ENCODE data around the gene GPR101. TPM values are rescaled to one million over a fixed set of nuclear protein-coding genes. Genes with fewer than 3 reads are reported as not detected.

Gene GPR101
- polyA plus RNA-seq, 1 donor (not counting 4 experiments of a cell fraction or from before 2014, with no cell fraction given) = not detected

- DNase-seq (ENCODE audit: low read depth, low spot score) = no peak
- H3K4me1 ChIP-seq (ENCODE audit: control insufficient read depth, extremely low read depth, insufficient read depth, low read length) = no peaks in the 10 kb centered on the region
- no peaks in the 10 kb centered on the region for H4K20me1 ChIP-seq (ENCODE audit: control insufficient read depth, extremely low read depth, insufficient read depth, low read length)
- no peaks in the 10 kb centered on the region for H3K27me3 ChIP-seq (ENCODE audit: control insufficient read depth, extremely low read depth, insufficient read depth, low read length)
- FAIRE-seq = no peak
- TF ChIP-seq EZH2 (IDR thresholded peaks at IDR 0.05; ENCODE audit: low read length) (no peak), CTCF (optimal IDR thresholded peaks at IDR 0.05 in 1 of 3, IDR thresholded peaks at IDR 0.05 in 1 of 3, conservative IDR thresholded peaks at IDR 0.05 in 1 of 3; ENCODE audit: extremely low read depth in 1 of 3, insufficient read depth in 2 of 3, low read length in 3 of 3) (no peak)
- no peak overlapping the region for H3K4me3 ChIP-seq (ENCODE audit: control insufficient read depth in 2 of 3, extremely low read depth in 1 of 3, insufficient read depth in 2 of 3, low read depth in 1 of 3, low read length in 3 of 3)
- H3K4me2 ChIP-seq (ENCODE audit: control insufficient read depth, extremely low read depth, insufficient read depth, low read depth, low read length) = no peak overlapping the region
- H3K79me2 ChIP-seq (ENCODE audit: control insufficient read depth, insufficient read depth, low read length) = no peaks in the 10 kb centered on the region
- no peaks in the 10 kb centered on the region for H3K36me3 ChIP-seq (ENCODE audit: control insufficient read depth in 2 of 2, extremely low read depth in 1 of 2, insufficient read depth in 2 of 2, low read length in 2 of 2)
- H3K9me1 ChIP-seq (ENCODE audit: control insufficient read depth, extremely low read depth, insufficient read depth, low read length) = no peaks in the 10 kb centered on the region
- H3K27ac ChIP-seq (ENCODE audit: control insufficient read depth, insufficient read depth, low read length) = no peak overlapping the region
- H2AFZ ChIP-seq (ENCODE audit: control insufficient read depth, low read length) = no peak overlapping the region
- dilution Hi-C loops (cut with MboI; ENCODE audit: extremely low pct_ligation_motif_present, low sequenced_read_pairs) = no loop called here
- no peak overlapping the region for H3K9ac ChIP-seq (ENCODE audit: control insufficient read depth, extremely low read depth, insufficient read depth, low read length)
- H3K9me3 ChIP-seq (ENCODE audit: control insufficient read depth, low read depth, low read length) = no peaks in the 10 kb centered on the region
These were observed 38.6 kb upstream of the GPR101 start for GRCh38 chrX:137072396-137072795.

- dilution Hi-C loops (cut with MboI; ENCODE audit: extremely low pct_ligation_motif_present, low sequenced_read_pairs) = no loop called here
- TF ChIP-seq EZH2 (IDR thresholded peaks at IDR 0.05; ENCODE audit: low read length) (no peak), CTCF (optimal IDR thresholded peaks at IDR 0.05 in 1 of 3, IDR thresholded peaks at IDR 0.05 in 1 of 3, conservative IDR thresholded peaks at IDR 0.05 in 1 of 3; ENCODE audit: extremely low read depth in 1 of 3, insufficient read depth in 2 of 3, low read length in 3 of 3) (no peak)
- no peaks in the 10 kb centered on the region for H3K36me3 ChIP-seq (ENCODE audit: control insufficient read depth in 2 of 2, extremely low read depth in 1 of 2, insufficient read depth in 2 of 2, low read length in 2 of 2)
- H3K9me3 ChIP-seq (ENCODE audit: control insufficient read depth, low read depth, low read length) = no peaks in the 10 kb centered on the region
- no peaks in the 10 kb centered on the region for H3K27me3 ChIP-seq (ENCODE audit: control insufficient read depth, extremely low read depth, insufficient read depth, low read length)
- H3K4me3 ChIP-seq (ENCODE audit: control insufficient read depth in 2 of 3, extremely low read depth in 1 of 3, insufficient read depth in 2 of 3, low read depth in 1 of 3, low read length in 3 of 3) = no peak overlapping the region
- no peaks in the 10 kb centered on the region for H3K9me1 ChIP-seq (ENCODE audit: control insufficient read depth, extremely low read depth, insufficient read depth, low read length)
- H3K79me2 ChIP-seq (ENCODE audit: control insufficient read depth, insufficient read depth, low read length) = no peaks in the 10 kb centered on the region
- no peak for FAIRE-seq
- no peak overlapping the region for H2AFZ ChIP-seq (ENCODE audit: control insufficient read depth, low read length)
- no peak overlapping the region for H3K4me2 ChIP-seq (ENCODE audit: control insufficient read depth, extremely low read depth, insufficient read depth, low read depth, low read length)
- H3K27ac ChIP-seq (ENCODE audit: control insufficient read depth, insufficient read depth, low read length) = no peak overlapping the region
- H4K20me1 ChIP-seq (ENCODE audit: control insufficient read depth, extremely low read depth, insufficient read depth, low read length) = no peaks in the 10 kb centered on the region
- DNase-seq (ENCODE audit: low read depth, low spot score) = no peak
- H3K4me1 ChIP-seq (ENCODE audit: control insufficient read depth, extremely low read depth, insufficient read depth, low read length) = no peaks in the 10 kb centered on the region
- H3K9ac ChIP-seq (ENCODE audit: control insufficient read depth, extremely low read depth, insufficient read depth, low read length) = no peak overlapping the region
These were observed 37.8 kb upstream of the GPR101 start for GRCh38 chrX:137071596-137071995.
